DND-41 (cell line): ENCODE data around the gene SPACDR.

ENCODE experiments used
- EZH2 ChIP-seq: IDR thresholded peaks from 3 replicates; pipeline ENCODE4 v1.6.1; 2012; ENCODE audit warnings: borderline replicate concordance, low read depth, mild to moderate bottlenecking, moderate library complexity, low read length, inconsistent platforms; ENCODE audit not compliant: severe bottlenecking
- TF ChIP-seq, protein P1 (sequence below): IDR thresholded peaks from 2 replicates; pipeline ENCODE4 v1.5.1; 2012; ENCODE audit warnings: borderline replicate concordance, low read length, moderate library complexity, mild to moderate bottlenecking; ENCODE audit not compliant: poor library complexity, severe bottlenecking; ENCODE audit errors: extremely low read depth

DNA sequence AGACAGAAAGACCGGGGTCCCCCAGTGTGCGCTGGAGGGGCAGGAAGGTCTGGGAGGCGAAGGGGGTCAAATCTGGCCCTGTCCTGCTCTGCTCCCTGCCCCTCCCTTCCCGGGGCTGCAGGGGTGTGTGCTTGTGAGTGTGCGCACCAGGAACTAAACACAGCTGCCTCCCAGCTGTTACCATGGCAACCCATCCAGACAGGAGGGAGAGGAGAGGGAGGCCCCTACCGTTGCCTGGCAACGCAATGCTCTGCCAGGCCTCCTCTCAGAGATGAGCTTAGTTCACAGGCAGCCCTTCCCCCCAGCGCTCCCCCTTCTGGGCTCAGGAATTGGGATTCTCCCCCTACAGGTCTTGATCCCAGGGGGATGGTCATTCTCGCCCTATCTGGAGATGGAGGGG is 25.8 kb upstream of the SPACDR start:
- TF ChIP-seq, protein P1, sequence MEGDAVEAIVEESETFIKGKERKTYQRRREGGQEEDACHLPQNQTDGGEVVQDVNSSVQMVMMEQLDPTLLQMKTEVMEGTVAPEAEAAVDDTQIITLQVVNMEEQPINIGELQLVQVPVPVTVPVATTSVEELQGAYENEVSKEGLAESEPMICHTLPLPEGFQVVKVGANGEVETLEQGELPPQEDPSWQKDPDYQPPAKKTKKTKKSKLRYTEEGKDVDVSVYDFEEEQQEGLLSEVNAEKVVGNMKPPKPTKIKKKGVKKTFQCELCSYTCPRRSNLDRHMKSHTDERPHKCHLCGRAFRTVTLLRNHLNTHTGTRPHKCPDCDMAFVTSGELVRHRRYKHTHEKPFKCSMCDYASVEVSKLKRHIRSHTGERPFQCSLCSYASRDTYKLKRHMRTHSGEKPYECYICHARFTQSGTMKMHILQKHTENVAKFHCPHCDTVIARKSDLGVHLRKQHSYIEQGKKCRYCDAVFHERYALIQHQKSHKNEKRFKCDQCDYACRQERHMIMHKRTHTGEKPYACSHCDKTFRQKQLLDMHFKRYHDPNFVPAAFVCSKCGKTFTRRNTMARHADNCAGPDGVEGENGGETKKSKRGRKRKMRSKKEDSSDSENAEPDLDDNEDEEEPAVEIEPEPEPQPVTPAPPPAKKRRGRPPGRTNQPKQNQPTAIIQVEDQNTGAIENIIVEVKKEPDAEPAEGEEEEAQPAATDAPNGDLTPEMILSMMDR = no peak
- no peak for TF ChIP-seq EZH2
